PC-9 (cell line): ENCODE data around the gene TMEM161A. TPM values are rescaled to one million over a fixed set of nuclear protein-coding genes. Genes with fewer than 3 reads are reported as not detected.
"Not testable (repeated sequence)": the region's sequence is repeated elsewhere in the genome, so short reads cannot be mapped to it uniquely, and the experiment has no call there.

Source experiments
- BruUV-seq: library from RNA; stranded (reverse); fragments of 400-500 nt; replicated peaks from 2 replicates; lab custom pipeline; 2021; lab: Mats Ljungman, UMichigan
- CTCF ChIA-PET: fragments of 300-600 bp; sonication (Branson Sonifier 250); formaldehyde crosslinking; loops from one replicate; lab custom pipeline; 2022; ENCODE audit warnings: antibody characterized with exemption; lab: Charles Lee
- POLR2A ChIA-PET: fragments of 300-600 bp; sonication (Branson Sonifier 250); formaldehyde crosslinking; loops from one replicate; lab custom pipeline; 2022; ENCODE audit warnings: antibody characterized with exemption; ENCODE audit not compliant: unreplicated experiment; lab: Charles Lee
- DNase-seq, 2 experiments: peaks; one replicate each; pipeline versions ENCODE4 v3.0.0 to v3.0.0-alpha.2; 2015 to 2022; ENCODE audit warnings: mixed read lengths in 1 of 2
- H2AFZ ChIP-seq: fragments of 200-600 bp; sonication (generic); 2 replicates; pipeline ENCODE4 v1.8.1; 2017; ENCODE audit warnings: antibody characterized with exemption
- H3F3A ChIP-seq: fragments of 200-600 bp; sonication (generic); 2 replicates; pipeline ENCODE4 v1.8.1; 2017; ENCODE audit warnings: antibody characterized with exemption, mild to moderate bottlenecking, low read depth; ENCODE audit not compliant: insufficient read depth
- H3K27ac ChIP-seq: fragments of 200-600 bp; sonication (generic); 2 replicates; pipeline ENCODE4 v1.6.1; 2016; ENCODE audit warnings: mixed run types
- H3K27me3 ChIP-seq: fragments of 200-600 bp; sonication (generic); 2 replicates; pipeline ENCODE4 v1.6.1; 2016; ENCODE audit warnings: low read depth, mixed run types; ENCODE audit not compliant: insufficient read depth
- H3K36me3 ChIP-seq: fragments of 200-600 bp; sonication (generic); 2 replicates; pipeline ENCODE4 v1.6.1; 2016; ENCODE audit warnings: low read depth, mixed run types
- H3K4me1 ChIP-seq: fragments of 200-600 bp; sonication (generic); replicated peaks from 2 replicates; pipeline ENCODE4 v1.6.1; 2016; ENCODE audit warnings: mixed run types; ENCODE audit not compliant: insufficient read depth
- H3K4me2 ChIP-seq: fragments of 200-600 bp; sonication (generic); 2 replicates; pipeline ENCODE4 v1.6.1; 2017; ENCODE audit warnings: mixed run types
- H3K4me3 ChIP-seq: fragments of 200-600 bp; sonication (generic); 2 replicates; pipeline ENCODE4 v1.6.1; 2016; ENCODE audit warnings: mixed run types
- H3K79me2 ChIP-seq: fragments of 200-600 bp; sonication (generic); 2 replicates; pipeline ENCODE4 v1.6.1; 2017; ENCODE audit warnings: low read depth, mixed run types
- H3K9me2 ChIP-seq: fragments of 200-600 bp; sonication (generic); 2 replicates; pipeline ENCODE4 v1.8.1; 2017; ENCODE audit warnings: mild to moderate bottlenecking; ENCODE audit not compliant: insufficient read depth
- H3K9me3 ChIP-seq: fragments of 200-600 bp; sonication (generic); 2 replicates; pipeline ENCODE4 v1.8.1; 2016; ENCODE audit warnings: low read depth; ENCODE audit not compliant: insufficient read depth
- H4K20me1 ChIP-seq: fragments of 200-600 bp; sonication (generic); 2 replicates; pipeline ENCODE4 v1.8.1; 2017; ENCODE audit not compliant: insufficient read depth
- EZH2 ChIP-seq: fragments of 200-600 bp; sonication (generic); IDR thresholded peaks from 2 replicates; pipeline ENCODE4 v1.8.0; 2017; ENCODE audit warnings: antibody characterized with exemption, low read depth
- intact Hi-C: fragments of 100-400 bp; cut with micrococcal nuclease; formaldehyde crosslinking; loops from one replicate; pipeline ENCODE4 v1.10.0; 2022; ENCODE audit not compliant: unreplicated experiment
- total RNA-seq: library from RNA; stranded (reverse); gene quantifications from 2 replicates; pipeline ENCODE4 v1.2.3, GENCODE V29; 2021
- TF ChIP-seq, protein P1 (sequence below): fragments of 200-600 bp; sonication (generic); conservative IDR thresholded peaks from 2 replicates; pipeline ENCODE4 v1.6.1; 2017; ENCODE audit warnings: mixed run types, antibody characterized with exemption, mild to moderate bottlenecking, moderate library complexity

Gene TMEM161A
- total RNA-seq, 1 experiment from 2014 or later = 41.1 TPM

DNA sequence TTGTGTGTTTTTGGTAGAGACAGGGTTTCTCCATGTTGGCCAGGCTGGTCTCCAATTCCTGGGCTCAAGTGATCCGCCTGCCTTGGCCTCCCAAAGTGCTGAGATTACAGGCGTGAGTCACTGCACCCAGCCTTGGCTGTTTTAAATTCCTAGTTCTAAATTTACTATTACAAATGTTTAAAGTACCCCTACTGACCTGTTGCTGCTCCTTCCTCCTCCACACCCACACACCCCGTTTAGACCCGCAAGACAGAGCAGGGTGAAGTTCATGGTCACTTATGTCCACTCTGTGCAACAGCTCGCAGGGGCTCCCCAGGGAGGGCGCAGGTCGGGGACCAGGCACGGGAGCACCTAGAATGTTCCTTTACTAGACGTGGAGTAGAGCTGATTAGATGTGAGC lies 28.7 kb downstream of the TMEM161A start:
- H3K79me2 ChIP-seq = no peaks in the 10 kb centered on the region
- no peaks in the 10 kb centered on the region for H3K4me1 ChIP-seq
- no peaks in the 10 kb centered on the region for H4K20me1 ChIP-seq
- H3K36me3 ChIP-seq = no peaks in the 10 kb centered on the region
- no TSS peak for BruUV-seq
- no peaks in the 10 kb centered on the region for H3K9me2 ChIP-seq
- intact Hi-C loops = no loop called here
- DNase-seq = no peak
- no peak overlapping the region for H3K4me3 ChIP-seq
- no peaks in the 10 kb centered on the region for H3K9me3 ChIP-seq
- no peak overlapping the region for H3K27ac ChIP-seq
- ChIA-PET POLR2A (no interaction called here), CTCF (no interaction called here)
- no peak overlapping the region for H3K4me2 ChIP-seq
- H3F3A ChIP-seq = 0 out of 2 replicates have a peak, but pooled peaks cover 3% of the 10 kb centered on the region
- H3K27me3 ChIP-seq = no peaks in the 10 kb centered on the region
- no peak overlapping the region for H2AFZ ChIP-seq
- TF ChIP-seq, protein P1, sequence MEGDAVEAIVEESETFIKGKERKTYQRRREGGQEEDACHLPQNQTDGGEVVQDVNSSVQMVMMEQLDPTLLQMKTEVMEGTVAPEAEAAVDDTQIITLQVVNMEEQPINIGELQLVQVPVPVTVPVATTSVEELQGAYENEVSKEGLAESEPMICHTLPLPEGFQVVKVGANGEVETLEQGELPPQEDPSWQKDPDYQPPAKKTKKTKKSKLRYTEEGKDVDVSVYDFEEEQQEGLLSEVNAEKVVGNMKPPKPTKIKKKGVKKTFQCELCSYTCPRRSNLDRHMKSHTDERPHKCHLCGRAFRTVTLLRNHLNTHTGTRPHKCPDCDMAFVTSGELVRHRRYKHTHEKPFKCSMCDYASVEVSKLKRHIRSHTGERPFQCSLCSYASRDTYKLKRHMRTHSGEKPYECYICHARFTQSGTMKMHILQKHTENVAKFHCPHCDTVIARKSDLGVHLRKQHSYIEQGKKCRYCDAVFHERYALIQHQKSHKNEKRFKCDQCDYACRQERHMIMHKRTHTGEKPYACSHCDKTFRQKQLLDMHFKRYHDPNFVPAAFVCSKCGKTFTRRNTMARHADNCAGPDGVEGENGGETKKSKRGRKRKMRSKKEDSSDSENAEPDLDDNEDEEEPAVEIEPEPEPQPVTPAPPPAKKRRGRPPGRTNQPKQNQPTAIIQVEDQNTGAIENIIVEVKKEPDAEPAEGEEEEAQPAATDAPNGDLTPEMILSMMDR = no peak
- TF ChIP-seq EZH2 = no peak

DNA sequence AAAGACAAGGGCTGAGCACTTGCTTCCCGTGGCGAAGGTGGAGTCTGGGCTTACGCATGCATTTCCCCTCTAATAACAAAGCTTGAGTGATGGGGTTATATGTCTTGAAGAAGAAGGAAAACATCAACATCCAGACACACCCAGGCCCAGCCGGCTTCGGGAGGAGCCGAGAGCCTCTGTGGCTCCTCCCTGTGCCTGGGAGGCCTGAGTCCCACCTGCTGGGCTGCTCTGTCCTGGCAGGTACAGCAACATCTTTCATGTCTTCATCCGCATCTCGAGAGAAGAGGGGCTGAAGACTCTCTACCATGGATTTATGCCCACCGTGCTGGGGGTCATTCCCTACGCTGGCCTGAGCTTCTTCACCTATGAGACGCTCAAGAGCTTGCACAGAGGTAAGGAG lies 30.6 kb downstream of the TMEM161A start:
- H3K79me2 ChIP-seq = no peaks in the 10 kb centered on the region
- ChIA-PET POLR2A (no interaction called here), CTCF (no interaction called here)
- H3K4me3 ChIP-seq = no peak overlapping the region
- TF ChIP-seq, protein P1 = no peak
- TF ChIP-seq EZH2 = no peak
- H3K9me2 ChIP-seq = no peaks in the 10 kb centered on the region
- H3K36me3 ChIP-seq = no peaks in the 10 kb centered on the region
- H3K27me3 ChIP-seq = no peaks in the 10 kb centered on the region
- intact Hi-C loops = no loop called here
- H4K20me1 ChIP-seq = no peaks in the 10 kb centered on the region
- no peaks in the 10 kb centered on the region for H3K4me1 ChIP-seq
- no TSS peak for BruUV-seq
- no peaks in the 10 kb centered on the region for H3K9me3 ChIP-seq
- H3F3A ChIP-seq = 0 out of 2 replicates have a peak, but pooled peaks cover under 1% of the 10 kb centered on the region
- no peak overlapping the region for H3K4me2 ChIP-seq
- no peak for DNase-seq
- no peak overlapping the region for H3K27ac ChIP-seq
- no peak overlapping the region for H2AFZ ChIP-seq

DNA sequence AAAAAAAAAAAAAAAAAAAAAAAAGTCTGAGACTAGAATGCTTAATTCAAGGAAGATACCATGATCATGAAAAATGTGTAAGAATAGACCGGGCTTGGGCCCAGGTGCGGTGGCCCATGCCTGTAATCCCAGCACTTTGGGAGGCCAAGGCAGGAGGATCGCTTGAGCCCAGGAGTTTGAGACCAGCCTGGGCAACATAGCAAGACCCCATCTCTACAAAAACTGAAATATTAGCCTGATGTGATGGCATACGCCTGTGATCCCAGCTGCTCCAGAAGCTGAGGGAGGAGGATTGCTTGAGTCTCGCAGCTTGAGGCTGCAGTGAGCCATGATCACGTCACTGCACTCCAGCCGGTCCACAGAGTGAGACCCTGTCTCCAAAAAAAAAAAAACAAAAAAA lies 31.3 kb downstream of the TMEM161A start:
- POLR2A ChIA-PET, H3K4me1 ChIP-seq: not testable (repeated sequence)

DNA sequence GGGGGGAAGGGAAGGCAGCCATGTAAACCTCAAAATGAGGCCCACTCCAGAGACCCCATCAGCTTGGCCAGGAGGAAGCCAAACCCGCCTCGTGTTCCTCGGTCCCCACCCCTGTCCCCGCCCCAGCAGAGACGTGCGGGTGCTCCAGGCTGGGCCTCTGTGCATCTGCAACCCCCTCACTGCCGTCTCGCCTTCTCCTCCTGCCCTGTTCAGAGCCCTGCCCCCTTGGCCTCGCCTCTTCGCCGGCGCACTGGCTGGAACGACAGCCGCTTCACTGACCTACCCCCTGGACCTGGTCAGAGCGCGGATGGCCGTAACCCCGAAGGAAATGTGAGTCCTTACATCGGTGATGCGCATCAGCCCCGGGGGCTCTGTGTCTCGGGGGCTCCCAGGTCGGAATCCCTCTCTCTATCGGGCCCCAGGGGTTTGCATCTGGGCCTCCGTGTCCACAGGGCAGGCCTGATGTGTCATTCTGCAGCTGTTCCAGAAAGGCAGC lies 32.2 kb downstream of the TMEM161A start:
- no peak for DNase-seq
- Histone ChIP-seq H3K27ac (no peak overlapping the region), H3K9me3 (no peaks in the 10 kb centered on the region), H3K4me1 (no peaks in the 10 kb centered on the region), H4K20me1 (no peaks in the 10 kb centered on the region), H3K4me3 (no peak overlapping the region), H3F3A (no peaks in the 10 kb centered on the region), H2AFZ (no peak overlapping the region), H3K27me3 (no peaks in the 10 kb centered on the region), H3K36me3 (no peaks in the 10 kb centered on the region), H3K9me2 (no peaks in the 10 kb centered on the region), H3K79me2 (no peaks in the 10 kb centered on the region), H3K4me2 (no peak overlapping the region)
- intact Hi-C loops = no loop called here
- POLR2A ChIA-PET = no interaction called here
- no TSS peak for BruUV-seq
- TF ChIP-seq, protein P1 = no peak
- TF ChIP-seq EZH2 = no peak
- CTCF ChIA-PET = no interaction called here

More for the DNA sequence above, 31.3 kb downstream of the TMEM161A start:
- H3K36me3 ChIP-seq, H3F3A ChIP-seq, H2AFZ ChIP-seq, H3K4me2 ChIP-seq, H3K27me3 ChIP-seq, CTCF ChIA-PET, H3K27ac ChIP-seq, H3K4me3 ChIP-seq, DNase-seq, H4K20me1 ChIP-seq, intact Hi-C loops, H3K79me2 ChIP-seq, H3K9me2 ChIP-seq, BruUV-seq, H3K9me3 ChIP-seq: not testable (repeated sequence)
